Stomach (tissue), 9 donors: ENCODE results near the gene XPOT. TPM values are rescaled to one million over a fixed set of nuclear protein-coding genes. Genes with fewer than 3 reads are reported as not detected.

Source experiments
- DNase-seq, 2 donors: peaks; one replicate each; pipeline versions ENCODE4 v3.0.0 to v3.0.0-alpha.2; 2013 to 2019
- H3K27ac ChIP-seq, 5 donors: fragments of 200-600 bp in 4 of 5; sonication (generic) in 4 of 5; one replicate each; pipeline ENCODE4 v1.5.1; 2013 to 2019; ENCODE audit warnings: mild to moderate bottlenecking in 1 of 5, moderate library complexity in 1 of 5
- H3K27me3 ChIP-seq, 3 donors: fragments of 200-600 bp; sonication (generic); one replicate each; pipeline ENCODE4 v1.5.1; 2017 to 2019; ENCODE audit warnings: mixed run types in 1 of 3
- H3K36me3 ChIP-seq, 4 donors: fragments of 200-600 bp; sonication (generic); 1 replicate in 3 of 4; 2 replicates in 1 of 4; pipeline ENCODE4 v1.5.1; 2016 to 2019
- H3K4me1 ChIP-seq, 4 donors: fragments of 200-600 bp; sonication (generic); one replicate each; pipeline ENCODE4 v1.5.1; 2016 to 2019
- H3K4me3 ChIP-seq, 4 donors: fragments of 200-600 bp; sonication (generic) in 3 of 4; one replicate each; pipeline ENCODE4 v1.5.1; 2016 to 2019; ENCODE audit warnings: mild to moderate bottlenecking in 1 of 4
- H3K9me3 ChIP-seq, 4 donors: fragments of 200-600 bp; sonication (generic); one replicate each; pipeline ENCODE4 v1.5.1; 2016 to 2019
- CTCF ChIP-seq, 7 experiments: fragments of 450-650 bp in 4 of 7; fragments of 200-600 bp in 3 of 7; sonication (generic) in 3 of 7; IDR thresholded peaks; one replicate each; pipeline ENCODE4 v1.5.1; 2016 to 2019; ENCODE audit warnings: antibody characterized with exemption in 7 of 7, control low read depth in 2 of 7, mild to moderate bottlenecking in 1 of 7
- EP300 ChIP-seq: sonication (generic); formaldehyde crosslinking; IDR thresholded peaks from one replicate; pipeline ENCODE4 v1.6.1; 2017; ENCODE audit warnings: antibody characterized with exemption
- POLR2A ChIP-seq, 4 donors: fragments of 450-650 bp; IDR thresholded peaks; one replicate each; pipeline ENCODE4 v1.6.1; 2016; ENCODE audit warnings: antibody characterized with exemption in 4 of 4, control low read depth in 2 of 4, mild to moderate bottlenecking in 1 of 4, moderate library complexity in 1 of 4
- POLR2AphosphoS5 ChIP-seq, 3 donors: sonication (generic); formaldehyde crosslinking; IDR thresholded peaks; one replicate each; pipeline ENCODE4 v1.6.1; 2016; ENCODE audit warnings: antibody characterized with exemption in 3 of 3
- WGBS, 5 donors: extraction: QIAGEN DNeasy Blood & Tissue Kit in 3 of 5; methylation state at CpG; one replicate each; pipeline versions ENCODE4 v1.1.5 to v1.1.7; 2013 to 2018; 5-methylcytosine and 5-hydroxymethylcytosine counted together
- intact Hi-C: fragments of 100-400 bp; cut with DNase I; formaldehyde crosslinking; loops from one replicate; pipeline ENCODE4 v1.15.1; 2023; ENCODE audit warnings: low total_unique reads
- polyA plus RNA-seq, 3 donors: library from polyadenylated mRNA; stranded (reverse); fragments of 200-250 nt; gene quantifications; one replicate each; pipeline ENCODE4 v1.2.3, GENCODE V29; 2013
- total RNA-seq, 5 donors: library from RNA; depleted of rRNA; stranded (reverse); fragments of >200 nt; gene quantifications; one replicate each; pipeline versions ENCODE4 v1.1.0 to v1.2.3, GENCODE V29; 2014 to 2016
- donor health status: healthy with polysubstance abuse.
- donor health status: Bipolar disorder and iron deficiency.
- donor health status: healthy.

XPOT gene
- total and polyA plus RNA-seq, 8 donors: 12.8 to 109 (median 23.3) TPM

GRCh38 chr12:64383675-64384074 lies 20.5 kb upstream of the XPOT start:
- WGBS, 5 donors: 53 to 65% (median 61%) methylated on average over 1 of the region's 1 CpG
- H3K4me3 ChIP-seq: no peak overlapping the region
- DNase-seq: no peak
- H3K36me3 ChIP-seq: no peaks in the 10 kb centered on the region
- no peak overlapping the region for H3K27ac ChIP-seq
- H3K4me1 ChIP-seq: no peaks in the 10 kb centered on the region
- peaks cover 0 to 13% (median 6%) of the 10 kb centered on the region in 4 donors for H3K9me3 ChIP-seq
- no peak for TF ChIP-seq POLR2AphosphoS5 (IDR thresholded peaks at IDR 0.05)
- TF ChIP-seq EP300: no peak
- no peak for TF ChIP-seq CTCF (IDR thresholded peaks at IDR 0.05)
- no peak for TF ChIP-seq POLR2A (IDR thresholded peaks at IDR 0.05)
- intact Hi-C loops: no loop called here
- no peaks in the 10 kb centered on the region for H3K27me3 ChIP-seq

- intact Hi-C loops: no loop called here
- Histone ChIP-seq H3K27me3 (peaks cover 0 to 9% (median 3%) of the 10 kb centered on the region in 3 donors), H3K36me3 (no peaks in the 10 kb centered on the region), H3K4me3 (no peak overlapping the region), H3K4me1 (peaks cover under 1 to 3% (median under 1%) of the 10 kb centered on the region in 4 donors), H3K27ac (no peak overlapping the region), H3K9me3 (peaks cover 0 to 13% (median 6%) of the 10 kb centered on the region in 4 donors)
- WGBS, 5 donors: 80 to 93% (median 89%) methylated on average over 3 of the region's 3 CpGs
- DNase-seq: no peak
- TF ChIP-seq POLR2A (IDR thresholded peaks at IDR 0.05): no peak
- no peak for TF ChIP-seq CTCF (IDR thresholded peaks at IDR 0.05)
- TF ChIP-seq POLR2AphosphoS5 (IDR thresholded peaks at IDR 0.05): no peak
- TF ChIP-seq EP300: no peak
Observed at GRCh38 chr12:64385019-64385418, 19.2 kb upstream of the XPOT start.

- 42 to 65% (median 56%) methylated on average over 2 of the region's 2 CpGs for WGBS, 5 donors
- Histone ChIP-seq H3K9me3 (peaks cover 0 to 8% (median 4%) of the 10 kb centered on the region in 4 donors), H3K27me3 (peaks cover 0 to 14% (median 8%) of the 10 kb centered on the region in 3 donors), H3K4me3 (no peak overlapping the region), H3K4me1 (peaks cover 5 to 7% (median 5%) of the 10 kb centered on the region in 4 donors), H3K36me3 (no peaks in the 10 kb centered on the region), H3K27ac (no peak overlapping the region)
- no peak for TF ChIP-seq POLR2A (IDR thresholded peaks at IDR 0.05)
- no peak for TF ChIP-seq POLR2AphosphoS5 (IDR thresholded peaks at IDR 0.05)
- no peak for TF ChIP-seq EP300
- TF ChIP-seq CTCF (IDR thresholded peaks at IDR 0.05): no peak
- intact Hi-C loops: no loop called here
- DNase-seq: no peak
Observed at GRCh38 chr12:64385468-64385867, 18.7 kb upstream of the XPOT start.

- Histone ChIP-seq H3K27me3 (peaks cover 0 to 31% (median 17%) of the 10 kb centered on the region in 3 donors), H3K9me3 (no peaks in the 10 kb centered on the region), H3K4me3 (no peak overlapping the region), H3K36me3 (no peaks in the 10 kb centered on the region), H3K27ac (no peak overlapping the region), H3K4me1 (peaks cover 8 to 12% (median 10%) of the 10 kb centered on the region in 4 donors)
- no peak for DNase-seq
- intact Hi-C loops: no loop called here
- WGBS, 5 donors: 85 to 94% (median 87%) methylated on average over 6 of the region's 6 CpGs
- TF ChIP-seq EP300 (no peak), POLR2A (IDR thresholded peaks at IDR 0.05) (no peak), CTCF (IDR thresholded peaks at IDR 0.05) (no peak), POLR2AphosphoS5 (IDR thresholded peaks at IDR 0.05) (no peak)
Observed at GRCh38 chr12:64387197-64387816, 16.9 kb upstream of the XPOT start.
